Measurements from ENCODE around the gene CASZ1.

Gene CASZ1

GRCh38 chr1:10745886-10746455, 50.5 kb downstream of the CASZ1 start:
- DNase-seq, result no peak

GRCh38 chr1:10745383-10745782, 51.1 kb downstream of the CASZ1 start:
- DNase-seq, result no peak

- no peak for DNase-seq
These were observed 51.7 kb downstream of the CASZ1 start for GRCh38 chr1:10744654-10745238.

- DNase-seq, result no peak
These were observed 52.4 kb downstream of the CASZ1 start for GRCh38 chr1:10744029-10744428.

GRCh38 chr1:10741696-10742095, 54.8 kb downstream of the CASZ1 start:
- no peak for DNase-seq

GRCh38 chr1:10740123-10740522, 56.3 kb downstream of the CASZ1 start:
- DNase-seq, result no peak

GRCh38 chr1:10739589-10739988, 56.9 kb downstream of the CASZ1 start:
- no peak for DNase-seq

GRCh38 chr1:10738061-10739058, 58.1 kb downstream of the CASZ1 start:
- no peak for DNase-seq

- DNase-seq, result no peak
These were observed 58.8 kb downstream of the CASZ1 start for GRCh38 chr1:10737651-10738050.

GRCh38 chr1:10736634-10737586, 59.5 kb downstream of the CASZ1 start:
- DNase-seq, result no peak

GRCh38 chr1:10735563-10736305, 60.7 kb downstream of the CASZ1 start:
- no peak for DNase-seq

- DNase-seq, result no peak
These were observed 61.4 kb downstream of the CASZ1 start for GRCh38 chr1:10734962-10735544.

- no peak for DNase-seq
These were observed 62.1 kb downstream of the CASZ1 start for GRCh38 chr1:10734375-10734774.

GRCh38 chr1:10733474-10734366, 62.7 kb downstream of the CASZ1 start:
- no peak for DNase-seq

- no peak for DNase-seq
These were observed 65.5 kb downstream of the CASZ1 start for GRCh38 chr1:10730985-10731384.

GRCh38 chr1:10728595-10729410, 67.6 kb downstream of the CASZ1 start:
- no peak for DNase-seq

GRCh38 chr1:10727751-10728232, 68.7 kb downstream of the CASZ1 start:
- DNase-seq, result no peak

- DNase-seq, result no peak
These were observed 70.1 kb downstream of the CASZ1 start for GRCh38 chr1:10726355-10726754.

All from bone marrow (tissue), 2 donors.